ENCODE measurements around the gene STK26.

GRCh38 chrX:132004728-132005127, 18.4 kb upstream of the STK26 start:
- TF ChIP-seq CTCF (IDR thresholded peaks at IDR 0.05; ENCODE audit: low read depth, low read length, poor library complexity, severe bottlenecking) (no peak), EZH2phosphoT487 (IDR thresholded peaks at IDR 0.05; ENCODE audit: borderline replicate concordance, low read length) (no peak)
